ENCODE measurements around the gene TCHHL1. TPM values are rescaled to one million over a fixed set of nuclear protein-coding genes. Genes with fewer than 3 reads are reported as not detected.

Gene TCHHL1
- total RNA-seq: not detected

DNA sequence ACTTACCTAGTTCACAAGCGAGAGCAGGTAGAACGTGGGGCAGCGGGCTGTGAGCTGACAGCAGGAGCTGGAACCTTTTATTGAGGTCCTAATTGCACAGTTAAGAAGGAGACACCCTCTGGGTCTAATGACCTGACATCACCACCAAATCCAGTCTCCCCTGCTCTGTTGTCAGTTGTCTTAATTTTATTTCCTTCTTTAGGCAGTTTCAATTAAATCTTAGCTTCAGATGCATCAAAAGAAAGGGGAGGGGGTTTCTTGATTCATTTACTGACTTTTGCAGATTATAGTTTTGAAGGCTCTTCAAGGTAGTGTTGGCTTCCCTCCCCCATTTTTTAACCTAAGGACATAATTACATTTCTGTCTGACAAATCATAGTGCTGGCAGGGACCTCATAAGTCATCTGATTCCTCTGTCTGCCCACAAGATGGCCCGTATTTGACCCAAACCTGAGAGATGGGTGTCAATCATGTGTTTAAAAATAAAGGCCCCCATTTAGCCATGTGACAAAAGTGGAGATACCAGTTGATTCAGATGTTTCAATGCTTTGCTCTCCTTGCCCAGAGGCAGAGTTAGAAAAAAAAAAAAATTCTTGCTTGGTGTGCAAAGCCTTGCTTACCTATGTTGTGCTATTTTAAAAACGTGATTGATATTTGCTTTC, at the start of gene TCHHL1:
TCHHL1 (minus strand) TSS at position 51 of the 661 bp plus-strand sequence. CDS start 921 bp downstream, outside the sequence.
- intact Hi-C loops (cut with DNase I): no loop called here
- TF ChIP-seq CTCF (IDR thresholded peaks at IDR 0.05): no peak
- no peaks in the 10 kb centered on the region for H3K36me3 ChIP-seq
- no peaks in the 10 kb centered on the region for H3K4me1 ChIP-seq
- H3K9me3 ChIP-seq: peaks cover 0 to 12% of the 10 kb centered on the region in 2 donors
- no peak within 1 kb of the TSS for H3K27ac ChIP-seq
- H3K4me3 ChIP-seq: no peak within 1 kb of the TSS
- H3K27me3 ChIP-seq: no peaks in the 10 kb centered on the region
- DNase-seq (ENCODE audit: low spot score in 2 of 2): no peak

- no peak for DNase-seq (ENCODE audit: low spot score in 2 of 2)
- H3K36me3 ChIP-seq: no peaks in the 10 kb centered on the region
- H3K27ac ChIP-seq: no peak overlapping the region
- H3K4me1 ChIP-seq: no peaks in the 10 kb centered on the region
- no peaks in the 10 kb centered on the region for H3K27me3 ChIP-seq
- intact Hi-C loops (cut with DNase I): no loop called here
- H3K4me3 ChIP-seq: no peak overlapping the region
- peaks cover 0 to 12% of the 10 kb centered on the region in 2 donors for H3K9me3 ChIP-seq
- TF ChIP-seq CTCF (IDR thresholded peaks at IDR 0.05): no peak
These were observed 48.4 kb upstream of the TCHHL1 start for GRCh38 chr1:152137215-152137614.

GRCh38 chr1:152130186-152130585, 41.3 kb upstream of the TCHHL1 start:
- Histone ChIP-seq H3K27me3 (no peaks in the 10 kb centered on the region), H3K36me3 (no peaks in the 10 kb centered on the region), H3K27ac (no peak overlapping the region), H3K9me3 (peaks cover 0 to 12% of the 10 kb centered on the region in 2 donors), H3K4me3 (no peak overlapping the region), H3K4me1 (no peaks in the 10 kb centered on the region)
- DNase-seq (ENCODE audit: low spot score in 2 of 2): no peak
- no peak for TF ChIP-seq CTCF (IDR thresholded peaks at IDR 0.05)
- intact Hi-C loops (cut with DNase I): no loop called here

- no peak overlapping the region for H3K4me3 ChIP-seq
- no peak for TF ChIP-seq CTCF (IDR thresholded peaks at IDR 0.05)
- H3K36me3 ChIP-seq: no peaks in the 10 kb centered on the region
- no peak for DNase-seq (ENCODE audit: low spot score in 2 of 2)
- H3K9me3 ChIP-seq: peaks cover 0 to under 1% of the 10 kb centered on the region in 2 donors
- no peaks in the 10 kb centered on the region for H3K27me3 ChIP-seq
- intact Hi-C loops (cut with DNase I): no loop called here
- no peak overlapping the region for H3K27ac ChIP-seq
- H3K4me1 ChIP-seq: no peaks in the 10 kb centered on the region
These were observed 38.8 kb upstream of the TCHHL1 start for GRCh38 chr1:152127673-152128072.

GRCh38 chr1:152125834-152126443, 37.1 kb upstream of the TCHHL1 start:
- DNase-seq (ENCODE audit: low spot score in 2 of 2): no peak
- intact Hi-C loops (cut with DNase I): no loop called here
- no peak for TF ChIP-seq CTCF (IDR thresholded peaks at IDR 0.05)

More at GRCh38 chr1:152125834-152126443, 37.1 kb upstream of the TCHHL1 start:
- no peaks in the 10 kb centered on the region for H3K36me3 ChIP-seq
- no peaks in the 10 kb centered on the region for H3K27me3 ChIP-seq
- no peak overlapping the region for H3K27ac ChIP-seq
- H3K4me1 ChIP-seq: no peaks in the 10 kb centered on the region
- no peaks in the 10 kb centered on the region for H3K9me3 ChIP-seq
- H3K4me3 ChIP-seq: no peak overlapping the region

Measured in ascending aorta (tissue), 2 donors.